HG03565 (cell line): ENCODE measurements around the gene CELSR1.
"Not testable (repeated sequence)": the region's sequence is repeated elsewhere in the genome, so short reads cannot be mapped to it uniquely, and the experiment has no call there.

ENCODE experiments used
- ATAC-seq: cut with Tn5 transposase; IDR thresholded peaks from one replicate; pipeline ENCODE4 v1.9.1; 2021; ENCODE audit warnings: mild to moderate bottlenecking, moderate library complexity; ENCODE audit not compliant: unreplicated experiment

Gene CELSR1

DNA sequence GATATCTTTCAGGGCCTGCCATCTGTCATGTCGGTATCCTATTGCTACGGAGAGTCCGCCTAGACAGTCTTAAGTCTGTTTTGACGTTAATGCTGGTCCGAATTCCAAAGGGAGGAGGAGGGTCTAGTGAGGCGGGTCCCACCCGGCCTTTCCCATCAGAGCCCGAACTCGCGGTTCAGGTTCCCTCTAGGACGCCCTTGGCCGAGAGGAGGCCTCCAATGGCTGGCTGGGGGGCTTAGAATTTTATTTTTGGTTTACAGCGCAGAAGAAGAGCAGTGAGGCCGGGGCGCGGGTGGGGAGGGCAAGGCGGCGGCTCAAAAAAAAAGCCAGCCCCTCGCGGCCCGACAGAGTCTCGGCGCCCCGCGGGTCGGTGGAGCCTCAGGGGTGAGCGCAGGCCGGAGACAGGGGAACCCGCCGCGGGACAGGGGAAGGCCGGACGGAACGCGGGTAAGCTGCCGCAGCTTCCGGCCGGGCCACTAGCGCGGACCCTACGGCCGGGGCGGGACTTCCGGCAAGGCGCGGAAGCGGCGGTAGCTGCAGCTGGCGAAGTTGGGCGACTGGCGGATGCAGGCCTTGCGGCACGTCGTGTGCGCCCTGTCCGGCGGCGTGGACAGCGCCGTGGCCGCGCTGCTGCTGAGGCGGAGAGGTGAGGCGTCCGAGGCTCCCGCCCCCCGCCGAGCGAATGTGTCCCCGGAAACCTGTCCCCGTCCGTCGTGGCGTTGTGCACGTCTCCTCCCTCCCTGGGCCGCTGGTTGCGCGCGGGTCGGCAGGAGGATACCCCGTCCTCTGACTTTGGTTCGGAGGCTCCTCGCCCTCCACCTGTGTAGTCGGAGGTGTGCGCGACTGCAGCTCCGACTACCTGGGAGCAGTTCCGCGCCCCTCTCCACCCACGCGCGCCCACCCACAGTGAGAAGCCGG lies 202.0 kb downstream of the CELSR1 start, which contains the start of gene TRMU:
Gene TRMU, plus strand, starts transcription at position 514 of the 918 bp plus-strand sequence. Its CDS starts 51 bp downstream, at position 565.
- ATAC-seq = peak; percentile 75

DNA sequence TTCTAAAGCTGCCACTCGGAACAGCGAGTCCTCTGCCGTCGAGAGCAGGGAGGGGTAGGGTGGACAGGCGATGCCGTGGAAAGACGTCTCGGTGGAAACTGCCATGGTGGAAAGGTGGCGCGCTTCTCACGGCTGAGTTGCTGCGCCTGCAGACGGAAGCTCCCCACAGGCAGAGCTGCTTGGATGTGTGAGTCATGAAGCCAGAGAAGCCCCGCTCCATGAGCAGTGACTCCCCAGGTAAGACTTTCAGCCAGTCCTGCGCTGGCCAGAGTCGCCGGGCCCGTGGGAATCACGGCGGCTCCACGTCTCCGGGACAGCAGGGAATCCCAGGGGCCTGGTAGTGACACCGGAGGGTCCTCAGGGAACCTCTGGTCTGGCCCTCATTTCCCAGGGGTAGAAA lies 205.9 kb downstream of the CELSR1 start:
- no peak for ATAC-seq

- no peak for ATAC-seq
These were observed 207.0 kb downstream of the CELSR1 start for GRCh38 chr22:46330426-46330825.

DNA sequence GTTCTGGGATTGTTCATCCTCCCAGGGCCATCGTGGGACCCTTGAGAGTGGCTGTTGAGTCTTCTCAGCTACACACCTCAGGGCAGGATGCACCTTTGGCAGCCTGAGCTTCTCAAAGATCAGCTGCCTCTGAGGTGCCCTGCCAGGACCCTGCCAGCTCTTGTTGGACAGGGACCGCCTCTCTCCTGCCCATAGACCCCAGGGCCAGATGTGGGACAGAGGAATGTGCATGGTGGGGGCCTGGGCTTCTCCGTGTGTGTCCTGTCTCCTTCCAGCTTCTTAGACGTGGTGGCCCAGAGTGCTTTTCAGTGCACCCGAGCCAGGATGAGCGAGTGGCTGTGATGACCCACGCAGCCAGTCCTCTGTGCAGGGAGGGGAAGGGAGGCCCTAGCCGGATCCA lies 207.8 kb downstream of the CELSR1 start:
- ATAC-seq = no peak

DNA sequence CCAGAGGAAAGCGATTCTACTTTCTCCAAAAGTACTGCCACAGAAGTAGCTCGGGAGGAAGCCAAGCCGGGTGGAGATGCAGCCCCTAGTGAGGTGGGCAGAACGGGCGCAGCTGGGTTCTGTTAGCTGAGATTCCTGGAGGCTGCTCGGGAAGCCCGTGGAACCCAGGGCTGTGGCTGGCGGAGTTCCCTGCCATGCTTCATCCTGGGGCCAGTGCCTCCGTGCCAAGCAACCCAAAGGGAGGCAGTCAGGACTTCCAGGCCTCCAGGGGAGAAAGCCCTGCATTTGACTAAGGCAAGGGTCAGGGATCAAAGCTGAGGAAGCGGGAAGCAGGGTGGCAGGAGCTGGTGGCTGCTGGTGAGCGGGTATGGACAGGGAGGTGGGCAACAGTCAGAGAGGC lies 208.6 kb downstream of the CELSR1 start:
- ATAC-seq = no peak

GRCh38 chr22:46327691-46328465 lies 209.5 kb downstream of the CELSR1 start:
- no peak for ATAC-seq

DNA sequence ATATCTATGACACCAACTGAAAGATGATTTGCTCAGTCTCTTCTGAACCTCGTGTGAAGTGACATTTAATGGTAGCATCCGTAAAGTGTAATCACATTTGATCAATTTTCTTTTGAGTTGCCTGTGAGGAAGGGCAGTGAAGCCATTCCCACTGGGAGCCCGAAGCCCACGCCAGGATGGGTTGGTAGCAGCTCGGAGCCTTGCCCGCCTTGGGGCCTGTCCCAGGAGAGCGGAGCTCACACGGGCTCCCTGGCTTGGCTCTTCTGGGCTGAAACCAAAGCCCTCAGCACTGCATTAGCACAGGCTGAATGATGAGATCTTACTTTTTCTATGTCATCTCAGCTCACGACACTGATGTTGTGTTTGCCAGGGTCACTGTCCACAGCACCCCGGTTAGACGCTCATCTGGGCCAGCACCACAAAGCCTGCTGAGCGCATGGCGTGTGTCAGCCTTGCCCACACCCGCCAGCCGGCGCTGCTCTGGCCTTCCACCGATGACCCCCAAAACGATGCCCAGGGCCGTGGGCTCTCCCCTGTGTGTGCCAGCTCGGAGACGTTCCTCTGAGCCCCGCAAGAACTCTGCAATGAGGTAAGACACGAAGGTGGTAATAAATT lies 211.2 kb downstream of the CELSR1 start:
- no peak for ATAC-seq

- no peak for ATAC-seq
These were observed 214.3 kb downstream of the CELSR1 start for GRCh38 chr22:46323162-46323561.

GRCh38 chr22:46322711-46323110 lies 214.7 kb downstream of the CELSR1 start:
- no peak for ATAC-seq

DNA sequence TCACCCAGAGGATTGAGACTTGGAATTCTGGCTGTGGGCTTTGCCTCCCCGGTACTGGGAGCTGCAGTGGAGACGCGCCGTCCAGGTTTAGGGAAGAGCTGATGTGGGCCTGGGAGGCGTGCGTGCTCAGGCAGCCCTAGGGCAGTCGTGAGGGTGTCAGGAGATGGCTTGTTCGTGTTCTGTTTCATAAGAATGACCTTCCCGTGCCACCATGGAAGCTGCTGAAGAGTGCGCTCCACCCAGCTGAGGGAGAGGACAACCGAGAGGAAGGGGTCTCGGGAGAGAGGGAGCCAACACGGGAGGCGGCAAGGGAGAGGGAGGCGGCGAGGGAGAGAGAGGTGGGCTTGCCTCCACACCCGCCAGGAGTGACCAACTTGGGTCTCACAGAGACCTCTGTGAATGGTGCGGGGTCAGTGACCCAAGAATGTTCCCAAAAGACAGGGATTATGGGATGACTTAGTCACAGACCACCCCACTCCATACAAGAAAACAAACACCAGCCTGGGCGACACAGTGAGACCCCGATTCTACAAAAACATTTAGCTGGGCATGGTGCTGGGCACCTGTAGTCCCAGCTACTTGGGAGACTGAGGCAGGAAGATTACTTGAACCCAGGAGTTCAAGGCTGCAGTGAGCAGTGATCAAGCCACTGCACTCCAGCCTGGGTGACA lies 216.6 kb downstream of the CELSR1 start:
- ATAC-seq = no peak

DNA sequence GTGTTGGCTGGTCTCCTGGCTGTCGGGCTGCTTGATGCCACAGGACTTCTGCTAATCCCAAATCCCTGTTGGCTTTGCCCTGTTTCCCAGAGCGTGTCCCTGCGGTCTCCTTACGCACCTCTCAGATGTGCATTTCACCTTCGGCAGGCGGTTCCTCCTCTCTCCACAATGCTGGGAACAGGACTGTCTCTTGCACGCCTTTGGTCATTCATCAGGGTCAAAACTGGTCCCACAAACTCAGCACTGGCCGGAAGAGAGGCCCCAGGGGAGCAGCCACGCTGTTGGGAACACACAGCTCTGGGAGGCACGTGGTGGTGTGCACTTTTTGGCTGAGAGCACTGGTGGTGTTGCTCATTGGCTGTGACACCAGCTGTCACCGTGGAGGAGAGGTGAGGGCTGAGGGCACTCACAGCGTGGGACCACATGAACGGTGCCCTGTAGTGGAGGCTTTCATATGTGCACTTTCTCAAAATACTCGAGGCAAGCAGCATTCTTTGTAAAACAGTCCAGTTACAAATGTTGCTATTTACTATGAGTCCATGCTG lies 217.2 kb downstream of the CELSR1 start:
- no peak for ATAC-seq

DNA sequence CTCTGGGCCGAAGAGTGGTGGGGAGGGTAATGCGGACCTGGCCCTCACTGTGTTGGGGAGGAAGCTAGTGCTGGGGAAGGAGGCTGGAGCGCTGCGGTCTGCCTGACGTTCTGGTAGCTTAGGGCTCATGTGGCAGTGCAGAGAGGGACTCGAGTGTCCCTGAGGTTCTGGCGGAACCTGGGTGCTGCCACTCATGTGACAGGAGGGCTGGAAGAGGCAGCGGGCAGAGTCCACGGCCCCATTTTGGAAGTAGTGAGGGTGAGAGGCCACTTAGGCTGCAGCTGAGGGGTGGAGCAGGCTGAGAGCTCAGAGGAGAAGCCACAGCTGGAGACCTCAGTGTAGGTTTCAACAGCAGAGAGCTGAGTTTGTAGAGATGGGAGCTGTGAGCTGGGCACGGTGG lies 218.1 kb downstream of the CELSR1 start:
- no peak for ATAC-seq

GRCh38 chr22:46318576-46318975 lies 218.8 kb downstream of the CELSR1 start:
- ATAC-seq = no peak

DNA sequence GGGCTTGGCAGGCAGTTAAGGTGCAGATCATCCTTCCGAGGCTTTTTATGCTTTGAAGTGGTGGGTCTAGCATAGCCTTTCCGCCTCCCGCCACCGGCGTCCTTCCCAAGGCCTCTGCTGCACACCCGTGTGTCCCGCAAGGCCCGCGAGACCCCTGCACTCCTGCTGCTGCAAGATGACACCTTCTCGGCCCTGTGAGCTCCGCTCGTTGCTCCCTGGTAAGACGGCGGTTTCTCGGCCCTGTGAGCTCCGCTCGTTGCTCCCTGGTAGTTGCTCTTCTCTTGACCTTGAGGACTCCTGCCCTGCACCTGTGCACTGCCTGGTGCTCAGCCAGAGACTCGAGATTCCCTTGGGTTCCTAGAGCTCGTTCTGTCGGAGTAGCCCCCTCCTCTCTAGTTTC lies 219.8 kb downstream of the CELSR1 start:
- no peak for ATAC-seq

DNA sequence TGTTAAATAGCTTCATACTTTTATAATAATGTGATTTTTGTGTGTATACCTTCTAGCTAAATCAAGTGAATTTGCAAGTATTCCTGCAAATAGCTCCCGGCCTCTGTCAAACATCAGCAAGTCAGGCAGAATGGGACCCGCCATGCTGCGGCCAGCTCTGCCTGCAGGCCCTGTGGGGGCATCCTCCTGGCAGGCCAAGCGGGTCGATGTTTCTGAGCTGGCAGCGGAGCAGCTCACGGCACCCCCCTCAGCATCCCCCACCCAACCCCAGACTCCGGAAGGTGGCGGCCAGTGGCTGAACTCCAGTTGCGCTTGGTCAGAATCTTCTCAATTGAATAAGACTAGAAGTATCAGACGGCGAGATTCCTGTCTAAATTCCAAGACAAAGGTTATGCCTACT lies 221.4 kb downstream of the CELSR1 start:
- no peak for ATAC-seq

GRCh38 chr22:46312848-46313247 lies 224.6 kb downstream of the CELSR1 start:
- not testable (repeated sequence) for ATAC-seq

- ATAC-seq = no peak
These were observed 225.4 kb downstream of the CELSR1 start for GRCh38 chr22:46312056-46312455.
